WERI-Rb-1 (cell line): Measurements from ENCODE around the gene EXOC3L1.

ENCODE experiments used
- DNase-seq: peaks from one replicate; pipeline ENCODE4 v3.0.0-alpha.2; 2020
- H3K27ac ChIP-seq: fragments of 250-450 bp; sonication (Bioruptor Pico); 2 replicates; pipeline ENCODE4 v1.5.1; 2020; ENCODE audit warnings: mild to moderate bottlenecking, moderate library complexity
- H3K27me3 ChIP-seq: fragments of 250-450 bp; sonication (Bioruptor Pico); 2 replicates; pipeline ENCODE4 v1.5.1; 2021; ENCODE audit warnings: mild to moderate bottlenecking, low read depth, moderate library complexity; ENCODE audit not compliant: insufficient read depth, severe bottlenecking
- H3K36me3 ChIP-seq: fragments of 250-450 bp; sonication (Bioruptor Pico); 2 replicates; pipeline ENCODE4 v1.5.1; 2020; ENCODE audit warnings: mild to moderate bottlenecking, moderate library complexity
- H3K4me3 ChIP-seq: 2 replicates; pipeline ENCODE4 v1.5.1; 2011; ENCODE audit warnings: low read depth, mild to moderate bottlenecking, control low read depth, low read length
- H3K9me3 ChIP-seq: fragments of 250-450 bp; sonication (Bioruptor Pico); 2 replicates; pipeline ENCODE4 v1.5.1; 2021; ENCODE audit warnings: mild to moderate bottlenecking, moderate library complexity; ENCODE audit not compliant: severe bottlenecking
- CTCF ChIP-seq: IDR thresholded peaks from 2 replicates; pipeline ENCODE4 v1.5.1; 2011; ENCODE audit warnings: low read depth, mild to moderate bottlenecking, control low read depth, inconsistent platforms, low read length

Gene EXOC3L1

GRCh38 chr16:67163999-67164558 is 25.9 kb downstream of the EXOC3L1 start:
- peak overlapping the region; percentile 92 for H3K27ac ChIP-seq
- no peaks in the 10 kb centered on the region for H3K27me3 ChIP-seq
- H3K9me3 ChIP-seq, result no peaks in the 10 kb centered on the region
- TF ChIP-seq CTCF, result no peak
- peak overlapping the region; percentile 59 for H3K4me3 ChIP-seq
- DNase-seq, result no peak
- H3K36me3 ChIP-seq, result no peaks in the 10 kb centered on the region

- Histone ChIP-seq H3K36me3 (no peaks in the 10 kb centered on the region), H3K9me3 (no peaks in the 10 kb centered on the region), H3K27ac (peak overlapping the region; percentile 92), H3K27me3 (no peaks in the 10 kb centered on the region), H3K4me3 (peak overlapping the region; percentile 59)
- peak; percentile 79 for DNase-seq
- TF ChIP-seq CTCF, result no peak
Observed at GRCh38 chr16:67163164-67163998, 26.6 kb downstream of the EXOC3L1 start.

GRCh38 chr16:67162506-67163163 is 27.3 kb downstream of the EXOC3L1 start:
- TF ChIP-seq CTCF, result no peak
- H3K9me3 ChIP-seq, result no peaks in the 10 kb centered on the region
- H3K27me3 ChIP-seq, result no peaks in the 10 kb centered on the region
- DNase-seq, result no peak
- no peaks in the 10 kb centered on the region for H3K36me3 ChIP-seq
- peak overlapping the region; percentile 92 for H3K27ac ChIP-seq
- no peak overlapping the region for H3K4me3 ChIP-seq

GRCh38 chr16:67161595-67162058 is 28.3 kb downstream of the EXOC3L1 start:
- no peak for DNase-seq
- no peak for TF ChIP-seq CTCF
- Histone ChIP-seq H3K27ac (no peak overlapping the region), H3K27me3 (no peaks in the 10 kb centered on the region), H3K4me3 (no peak overlapping the region), H3K36me3 (no peaks in the 10 kb centered on the region), H3K9me3 (no peaks in the 10 kb centered on the region)

- H3K27me3 ChIP-seq, result peaks cover 6% of the 10 kb centered on the region
- TF ChIP-seq CTCF, result no peak
- peak overlapping the region; percentile 68; the same call in 1 of the 2 replicates for H3K27ac ChIP-seq
- DNase-seq, result no peak
- H3K36me3 ChIP-seq, result no peaks in the 10 kb centered on the region
- H3K4me3 ChIP-seq, result peak overlapping the region; percentile 80
- no peaks in the 10 kb centered on the region for H3K9me3 ChIP-seq
Observed at GRCh38 chr16:67158637-67159600, 31.0 kb downstream of the EXOC3L1 start.
